ENCODE results near the gene CLDN24.

The CLDN24 gene

DNA sequence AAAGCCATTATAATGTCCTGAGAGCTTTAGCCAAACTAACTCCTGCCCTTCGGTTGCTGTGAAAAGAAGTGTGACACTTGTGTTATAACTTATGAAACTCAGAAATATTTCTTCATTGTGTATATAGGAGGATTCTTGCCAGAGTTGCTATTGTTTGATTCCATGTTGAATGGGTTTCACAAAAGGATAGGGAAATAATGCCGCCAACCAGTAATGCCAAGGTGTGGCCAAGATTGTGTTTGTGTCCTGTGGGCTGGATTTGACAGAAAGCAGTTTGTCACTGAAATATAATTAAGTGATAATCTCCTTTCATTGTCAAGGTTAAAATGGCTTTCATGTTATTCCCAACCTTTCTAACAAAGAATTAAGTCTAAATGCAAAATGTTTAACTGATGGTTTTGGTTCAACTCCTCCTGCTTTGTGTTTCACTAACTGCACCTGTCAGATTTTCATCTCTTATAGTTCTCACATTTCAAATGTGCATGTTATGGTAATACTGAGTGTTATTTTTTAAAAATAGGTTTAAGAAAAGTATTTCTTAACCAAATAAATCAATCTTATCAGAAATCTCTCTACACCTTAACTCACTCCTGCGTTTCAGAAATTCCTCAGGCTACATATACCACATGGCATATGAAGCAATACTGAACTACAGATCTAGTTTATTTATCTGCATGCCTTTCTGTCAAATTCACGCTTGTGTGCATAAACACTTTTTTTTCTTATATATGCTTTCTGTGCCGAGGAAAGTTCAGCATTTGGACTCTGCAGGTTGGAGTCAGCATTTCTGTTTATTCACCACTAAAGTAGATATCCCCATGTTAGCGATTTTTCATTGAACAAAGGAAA lies 1.8 kb downstream of the CLDN24 start, which contains the start of gene CLDN22:
Gene CLDN22, minus strand, starts transcription at position 66 of the 849 bp plus-strand sequence. Its CDS starts 58 bp downstream, at position 8.
- no peak for DNase-seq

- no peak for DNase-seq
Measured at GRCh38 chr4:183318656-183319055, 3.6 kb downstream of the CLDN24 start.

- DNase-seq: no peak
Measured at GRCh38 chr4:183314806-183315205, 7.4 kb downstream of the CLDN24 start.

DNA sequence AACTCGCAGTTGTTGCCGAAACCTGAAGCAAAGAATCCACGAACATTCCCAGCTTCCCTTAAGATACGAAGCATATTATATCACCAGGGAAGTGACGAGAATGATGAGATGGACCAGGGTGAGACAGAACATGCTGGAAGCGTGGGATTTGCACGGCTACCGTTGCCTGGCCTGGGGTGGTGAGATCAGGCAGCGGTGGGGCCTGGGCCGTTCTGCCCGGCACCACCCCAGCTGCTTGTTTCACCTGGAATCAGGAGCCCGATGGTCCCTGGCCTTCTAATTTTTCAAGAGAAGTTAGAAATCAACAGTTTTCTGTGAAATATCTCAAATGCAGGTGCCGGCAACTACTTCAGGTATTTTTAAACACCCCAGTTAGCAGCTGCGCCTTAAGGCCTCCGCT lies 7.9 kb downstream of the CLDN24 start:
- DNase-seq: no peak

DNA sequence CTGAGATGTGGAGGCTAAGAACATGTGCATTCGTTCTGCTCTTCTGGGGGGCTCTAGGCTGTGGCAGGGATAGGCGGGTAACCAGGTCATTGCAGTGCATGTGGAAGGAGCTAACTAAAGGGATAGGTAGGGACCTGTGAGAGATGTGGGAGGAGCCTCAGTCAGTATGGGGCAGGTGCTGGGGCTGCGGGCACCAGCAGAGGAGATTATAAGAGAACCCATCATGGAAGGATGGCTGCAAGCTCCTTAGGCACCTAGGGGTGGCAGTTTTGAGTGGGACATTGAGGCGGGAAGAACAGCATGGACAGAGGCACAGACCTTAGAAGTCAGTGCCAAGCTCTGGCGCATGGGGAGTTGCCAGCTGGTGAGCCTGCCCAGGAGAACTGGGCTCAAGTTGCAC lies 9.4 kb downstream of the CLDN24 start:
- DNase-seq: no peak

DNA sequence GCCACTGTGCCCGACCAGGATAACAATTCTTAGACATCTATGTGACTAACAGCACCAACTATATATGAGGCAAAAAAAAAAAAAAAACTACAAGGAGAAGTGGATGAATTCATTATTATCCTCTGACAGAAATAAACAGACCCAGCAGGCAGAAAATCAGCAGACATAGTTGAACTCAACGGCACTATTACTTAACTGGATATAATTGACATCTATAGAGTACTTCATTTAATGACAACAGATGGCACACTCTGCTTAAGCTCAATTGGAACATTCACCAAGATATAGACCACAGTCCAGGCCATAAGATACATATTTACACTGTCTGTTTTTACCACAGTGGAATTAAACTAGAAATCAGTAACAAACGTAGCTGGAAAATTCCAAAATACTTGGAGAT lies 15.4 kb downstream of the CLDN24 start:
- no peak for DNase-seq

DNA sequence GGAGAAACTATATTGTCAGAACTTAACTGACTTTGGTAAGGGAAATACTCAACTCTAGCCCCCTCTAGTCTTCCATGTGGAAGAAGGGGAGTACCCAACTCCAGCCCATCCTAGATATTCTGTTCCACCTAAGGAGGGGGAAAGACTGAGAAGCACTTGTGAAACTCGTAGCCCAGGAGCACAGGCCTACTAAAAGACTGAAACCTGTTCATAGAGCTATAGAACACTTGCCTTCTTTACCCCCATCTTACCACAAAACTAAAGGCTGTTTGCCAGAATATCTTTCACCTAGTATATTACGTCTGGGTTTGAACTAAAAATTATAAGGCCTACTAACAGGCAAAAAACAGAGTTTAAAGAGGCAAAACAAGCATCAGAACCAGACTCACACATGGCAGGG lies 17.7 kb downstream of the CLDN24 start:
- DNase-seq: no peak

GRCh38 chr4:183304067-183304466 lies 18.2 kb downstream of the CLDN24 start:
- no peak for DNase-seq

DNA sequence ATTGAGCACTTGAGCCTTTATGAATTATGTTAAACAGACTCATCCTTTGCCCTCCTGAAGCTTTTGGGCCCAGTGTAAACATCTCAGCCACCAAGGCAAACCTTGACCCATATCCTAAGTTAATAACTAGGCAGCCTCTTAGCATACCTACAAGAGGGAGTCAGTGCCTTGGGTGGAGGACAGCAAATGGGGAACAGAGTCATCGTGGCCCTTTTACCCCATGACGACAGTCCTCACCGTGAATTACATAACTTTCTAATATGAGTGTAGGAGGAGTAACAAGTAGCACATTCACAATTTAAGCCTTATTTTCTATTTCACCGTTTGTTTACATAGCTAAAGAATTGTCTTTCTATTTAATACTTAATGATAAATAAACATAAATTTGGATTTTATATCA lies 18.9 kb downstream of the CLDN24 start:
- peak; percentile 33 to 63 (median 45) for DNase-seq

DNA sequence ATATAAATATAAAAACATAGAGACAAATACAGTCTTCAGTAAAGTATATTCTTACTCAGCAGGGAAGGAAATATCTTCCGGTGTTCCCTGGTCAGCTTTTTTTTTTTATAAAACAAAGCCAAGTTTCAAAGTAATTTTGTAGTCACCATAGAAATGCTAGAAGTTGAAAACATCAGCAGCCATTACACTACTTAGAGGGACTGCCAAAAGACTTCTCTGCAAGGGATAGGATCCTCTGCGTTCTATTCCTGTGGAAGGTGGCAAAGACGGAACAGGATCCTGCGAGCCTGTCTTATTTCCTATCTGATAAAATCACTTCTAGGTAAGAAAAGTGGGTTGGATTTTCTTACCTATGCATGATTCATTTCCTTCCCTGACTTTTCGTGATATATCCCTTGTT lies 21.6 kb downstream of the CLDN24 start:
- no peak for DNase-seq

GRCh38 chr4:183300070-183300469 lies 22.2 kb downstream of the CLDN24 start:
- DNase-seq: no peak

GRCh38 chr4:183299464-183299863 lies 22.8 kb downstream of the CLDN24 start:
- no peak for DNase-seq

DNA sequence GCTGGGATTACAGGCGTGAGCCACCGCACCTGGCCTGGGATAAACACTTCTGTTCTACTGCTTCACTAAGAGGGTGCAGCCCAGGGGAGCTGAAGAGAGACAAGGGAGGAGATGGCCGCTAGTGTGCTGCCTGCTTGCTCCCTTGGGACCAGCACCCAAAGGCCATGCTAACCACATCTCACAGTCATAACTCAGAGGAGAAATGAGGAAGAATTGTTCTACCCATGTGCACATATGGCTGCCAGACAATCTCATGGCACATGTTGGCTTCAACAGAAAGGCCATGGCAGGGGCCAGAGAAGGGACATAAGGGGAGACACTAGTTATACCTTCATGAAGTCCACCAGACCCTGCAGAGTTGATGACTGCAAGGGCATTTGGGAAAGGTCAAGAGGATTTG lies 24.6 kb downstream of the CLDN24 start:
- no peak for DNase-seq

DNA sequence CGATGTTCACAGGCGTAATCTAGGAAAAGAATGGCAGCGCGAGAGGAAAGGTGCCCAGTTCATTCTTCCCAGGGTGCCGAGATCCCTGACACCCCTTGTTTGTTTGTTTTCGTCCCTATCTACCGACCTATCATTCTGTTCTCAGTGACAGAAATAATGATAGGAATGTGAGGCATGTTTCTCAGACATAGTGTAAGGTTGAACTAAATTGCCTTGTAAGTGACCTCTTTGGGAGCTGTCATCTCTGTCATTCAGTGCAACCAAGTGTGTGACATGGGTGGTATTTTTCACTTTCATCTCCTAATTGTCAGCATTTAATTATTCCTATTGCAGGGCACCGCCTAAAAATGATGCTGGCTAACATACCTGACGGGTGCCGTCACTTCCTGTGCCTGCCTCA lies 26.5 kb downstream of the CLDN24 start:
- DNase-seq: no peak

- no peak for DNase-seq
Measured at GRCh38 chr4:183291070-183291469, 31.2 kb downstream of the CLDN24 start.

DNA sequence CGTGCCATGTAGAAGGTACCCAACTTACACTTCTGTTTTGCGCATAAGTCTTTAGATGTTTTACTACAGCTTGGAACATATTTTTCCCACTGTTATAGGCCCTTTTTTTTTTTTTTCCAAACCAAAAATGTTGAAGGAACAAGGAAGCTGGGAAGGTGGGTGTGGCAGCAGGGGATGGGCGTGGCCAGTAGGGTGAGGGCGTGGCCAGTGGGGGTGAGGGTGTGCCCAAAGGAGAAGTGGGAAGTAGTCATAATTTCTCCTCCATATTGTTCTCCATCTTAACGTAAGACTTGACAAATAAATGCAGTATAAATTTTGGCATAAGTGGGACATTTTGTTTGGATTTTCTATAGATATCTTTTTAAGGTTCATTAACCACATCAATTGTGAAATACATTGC lies 32.5 kb downstream of the CLDN24 start:
- DNase-seq: peak in 2 of 4 experiments; percentile 8 to 10

GRCh38 chr4:183288955-183289354 lies 33.3 kb downstream of the CLDN24 start:
- no peak for DNase-seq

DNA sequence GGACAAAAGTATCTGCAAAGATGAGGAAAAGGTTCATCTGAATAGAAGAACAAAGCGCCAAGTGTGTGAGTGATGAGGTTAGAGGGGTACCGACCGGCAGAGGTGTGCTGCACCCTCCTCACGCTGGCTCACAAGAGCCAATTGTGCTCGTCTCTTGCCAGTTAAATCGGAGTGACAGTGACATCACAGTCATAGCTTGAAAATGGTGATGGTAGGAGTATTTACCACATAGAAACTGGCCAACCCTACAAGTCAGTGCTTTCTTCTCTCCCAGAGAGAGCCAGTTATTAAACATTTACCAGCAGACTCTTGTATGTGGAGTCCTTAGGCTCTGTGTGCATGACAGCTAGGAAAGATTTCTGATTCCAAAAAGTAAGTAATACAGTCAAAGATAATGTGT lies 34.5 kb downstream of the CLDN24 start:
- no peak for DNase-seq

DNA sequence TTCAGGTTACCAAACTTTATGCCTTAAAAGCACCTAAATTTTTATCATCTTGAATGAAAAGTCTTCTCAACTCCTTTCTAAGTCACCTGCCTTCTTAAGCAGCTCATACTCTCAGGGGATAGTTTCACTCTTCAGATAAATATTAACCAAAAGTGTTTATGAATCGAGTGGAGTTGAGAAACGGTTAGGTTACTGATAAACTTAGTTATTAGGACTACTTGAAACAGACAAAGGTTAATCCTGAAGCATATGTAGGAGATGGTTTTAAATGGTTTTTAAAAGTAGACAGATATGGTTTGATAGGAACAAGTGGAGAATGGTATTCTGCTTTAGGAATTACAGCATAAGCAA lies 34.9 kb downstream of the CLDN24 start:
- DNase-seq: no peak

DNA sequence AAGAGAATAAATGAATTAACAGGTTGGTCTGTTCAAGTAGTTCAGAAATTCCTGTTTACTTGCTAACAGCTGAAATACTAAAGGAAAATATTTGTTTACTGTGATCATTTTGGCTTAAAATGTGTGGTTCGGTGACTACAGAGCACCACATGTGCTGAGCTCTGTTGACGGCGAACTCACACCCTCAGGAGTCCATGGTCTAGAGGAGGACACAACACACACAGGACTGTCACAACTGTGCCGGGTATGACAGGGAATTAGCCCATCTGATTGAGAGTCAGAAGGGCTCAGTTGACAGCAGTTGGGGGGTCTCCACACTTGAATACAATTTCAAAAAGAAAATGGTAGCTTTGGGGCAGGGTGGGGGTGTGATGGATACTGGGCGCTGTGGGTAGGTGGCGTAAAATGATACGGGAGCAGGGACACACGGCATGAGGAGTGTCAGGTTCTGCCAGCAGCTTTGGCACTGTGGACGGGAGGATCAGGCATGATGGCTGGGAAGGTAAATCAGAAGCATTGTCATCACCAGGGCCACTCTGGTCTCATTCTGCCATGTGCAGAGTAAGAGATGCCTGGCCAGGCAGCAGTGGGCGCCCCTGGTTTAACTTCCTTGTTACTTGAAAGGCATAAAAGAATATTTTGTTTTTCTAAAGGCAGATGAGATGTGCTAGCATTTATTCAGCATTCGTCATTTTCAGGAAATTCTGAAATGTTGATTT lies 35.5 kb downstream of the CLDN24 start:
- DNase-seq: no peak

DNA sequence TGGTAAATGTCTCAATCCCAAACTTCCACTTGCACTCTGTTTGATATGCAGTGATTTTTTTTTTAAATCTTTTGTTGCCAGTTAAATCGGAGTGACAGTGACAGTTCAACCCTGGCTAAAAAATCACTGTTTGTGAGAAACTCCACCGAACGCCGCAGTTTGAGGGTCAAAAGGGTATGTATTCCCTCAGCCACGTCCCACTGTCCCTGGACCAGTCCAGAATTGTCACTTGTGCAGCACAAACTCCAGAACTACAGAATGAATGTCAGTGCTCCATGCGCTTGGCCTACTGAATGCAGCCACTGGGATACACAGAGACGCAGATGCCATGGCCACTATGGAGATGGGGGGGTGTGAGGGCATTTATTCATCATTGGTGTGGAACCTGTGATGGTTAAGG lies 36.3 kb downstream of the CLDN24 start:
- no peak for DNase-seq

GRCh38 chr4:183284965-183285364 lies 37.3 kb downstream of the CLDN24 start:
- no peak for DNase-seq

GRCh38 chr4:183284258-183284785 lies 37.9 kb downstream of the CLDN24 start:
- DNase-seq: no peak

GRCh38 chr4:183276106-183276505 lies 46.1 kb downstream of the CLDN24 start:
- no peak for DNase-seq
